ENCODE data around the gene UTP25.

UTP25 gene

GRCh38 chr1:209889077-209889418, 61.3 kb downstream of the UTP25 start:
- Histone ChIP-seq H2BK15ac (ENCODE audit: low read depth, poor library complexity, severe bottlenecking) (no peak overlapping the region), H3K4ac (ENCODE audit: low read depth in 1 of 2, low read length in 2 of 2) (no peak overlapping the region), H3K27me3 (ENCODE audit: control insufficient read depth in 1 of 2, insufficient read depth in 1 of 2, low read length in 2 of 2) (peaks cover 0 to 11% of the 10 kb centered on the region in 2 experiments), H3K9ac (ENCODE audit: low read length) (no peak overlapping the region), H3K36me3 (ENCODE audit: control insufficient read depth in 1 of 2, insufficient read depth in 2 of 2, low read depth in 1 of 2, low read length in 2 of 2) (no peaks in the 10 kb centered on the region), H3K27ac (ENCODE audit: low read length, poor library complexity, severe bottlenecking) (no peak overlapping the region), H3K18ac (ENCODE audit: low read depth in 1 of 2, low read length in 2 of 2) (no peak overlapping the region), H3K4me3 (ENCODE audit: insufficient read depth in 1 of 2, low read depth in 1 of 2, low read length in 2 of 2) (no peak overlapping the region), H3K14ac (ENCODE audit: low read length in 2 of 2) (no peak overlapping the region), H3K23ac (ENCODE audit: low read length in 2 of 2) (no peak overlapping the region), H2AK5ac (ENCODE audit: low read length, severe bottlenecking) (no peak overlapping the region), H3K4me1 (ENCODE audit: control insufficient read depth, insufficient read depth, low read depth, low read length) (peaks cover 5% of the 10 kb centered on the region), H2BK5ac (ENCODE audit: low read depth, low read length, poor library complexity, severe bottlenecking) (no peak overlapping the region), H2AFZ (ENCODE audit: low read depth, low read length) (no peak overlapping the region), H3K79me1 (replicated peaks; ENCODE audit: low read length, poor library complexity, severe bottlenecking) (no peaks in the 10 kb centered on the region), H3K4me2 (ENCODE audit: low read length, poor library complexity, severe bottlenecking) (no peak overlapping the region), H4K8ac (ENCODE audit: low read length) (no peak overlapping the region), H4K91ac (ENCODE audit: low read length) (no peak overlapping the region), H3K9me3 (ENCODE audit: control insufficient read depth, low read length) (no peaks in the 10 kb centered on the region), H2BK120ac (ENCODE audit: low read depth, low read length) (no peak overlapping the region), H2BK12ac (ENCODE audit: low read length in 2 of 2) (no peak overlapping the region)
- 99% methylated on average over 28 of the region's 35 CpGs for WGBS
- DNase-seq = no peak

GRCh38 chr1:209890641-209891330, 63.0 kb downstream of the UTP25 start:
- no peak for DNase-seq
- no peak overlapping the region for H3K18ac ChIP-seq (ENCODE audit: low read depth in 1 of 2, low read length in 2 of 2)
- H3K36me3 ChIP-seq (ENCODE audit: control insufficient read depth in 1 of 2, insufficient read depth in 2 of 2, low read depth in 1 of 2, low read length in 2 of 2) = no peaks in the 10 kb centered on the region
- H2BK5ac ChIP-seq (ENCODE audit: low read depth, low read length, poor library complexity, severe bottlenecking) = no peak overlapping the region
- H3K4me2 ChIP-seq (ENCODE audit: low read length, poor library complexity, severe bottlenecking) = no peak overlapping the region
- H3K4ac ChIP-seq (ENCODE audit: low read depth in 1 of 2, low read length in 2 of 2) = no peak overlapping the region
- no peaks in the 10 kb centered on the region for H3K9me3 ChIP-seq (ENCODE audit: control insufficient read depth, low read length)
- peaks cover 0 to 11% of the 10 kb centered on the region in 2 experiments for H3K27me3 ChIP-seq (ENCODE audit: control insufficient read depth in 1 of 2, insufficient read depth in 1 of 2, low read length in 2 of 2)
- H2AFZ ChIP-seq (ENCODE audit: low read depth, low read length) = no peak overlapping the region
- WGBS = 86% methylated on average over 1 of the region's 3 CpGs
- H3K79me1 ChIP-seq (replicated peaks; ENCODE audit: low read length, poor library complexity, severe bottlenecking) = no peaks in the 10 kb centered on the region
- H2BK120ac ChIP-seq (ENCODE audit: low read depth, low read length) = no peak overlapping the region
- no peak overlapping the region for H2AK5ac ChIP-seq (ENCODE audit: low read length, severe bottlenecking)
- H3K9ac ChIP-seq (ENCODE audit: low read length) = peak overlapping the region; percentile 46
- no peak overlapping the region for H3K4me3 ChIP-seq (ENCODE audit: insufficient read depth in 1 of 2, low read depth in 1 of 2, low read length in 2 of 2)
- no peak overlapping the region for H4K8ac ChIP-seq (ENCODE audit: low read length)
- H2BK12ac ChIP-seq (ENCODE audit: low read length in 2 of 2) = no peak overlapping the region
- H3K14ac ChIP-seq (ENCODE audit: low read length in 2 of 2) = no peak overlapping the region
- H2BK15ac ChIP-seq (ENCODE audit: low read depth, poor library complexity, severe bottlenecking) = no peak overlapping the region
- H3K27ac ChIP-seq (ENCODE audit: low read length, poor library complexity, severe bottlenecking) = no peak overlapping the region
- no peak overlapping the region for H4K91ac ChIP-seq (ENCODE audit: low read length)
- H3K23ac ChIP-seq (ENCODE audit: low read length in 2 of 2) = no peak overlapping the region
- H3K4me1 ChIP-seq (ENCODE audit: control insufficient read depth, insufficient read depth, low read depth, low read length) = peaks cover 9% of the 10 kb centered on the region

- Histone ChIP-seq H2BK15ac (ENCODE audit: low read depth, poor library complexity, severe bottlenecking) (no peak overlapping the region), H3K4me3 (ENCODE audit: insufficient read depth in 1 of 2, low read depth in 1 of 2, low read length in 2 of 2) (no peak overlapping the region), H2BK5ac (ENCODE audit: low read depth, low read length, poor library complexity, severe bottlenecking) (no peak overlapping the region), H4K8ac (ENCODE audit: low read length) (no peak overlapping the region), H3K18ac (ENCODE audit: low read depth in 1 of 2, low read length in 2 of 2) (no peak overlapping the region), H2AK5ac (ENCODE audit: low read length, severe bottlenecking) (peak overlapping the region; percentile 70), H3K79me1 (replicated peaks; ENCODE audit: low read length, poor library complexity, severe bottlenecking) (no peaks in the 10 kb centered on the region), H2AFZ (ENCODE audit: low read depth, low read length) (no peak overlapping the region), H4K91ac (ENCODE audit: low read length) (no peak overlapping the region), H3K27ac (ENCODE audit: low read length, poor library complexity, severe bottlenecking) (no peak overlapping the region), H3K4ac (ENCODE audit: low read depth in 1 of 2, low read length in 2 of 2) (no peak overlapping the region), H3K4me1 (ENCODE audit: control insufficient read depth, insufficient read depth, low read depth, low read length) (peaks cover 6% of the 10 kb centered on the region), H3K4me2 (ENCODE audit: low read length, poor library complexity, severe bottlenecking) (no peak overlapping the region), H3K27me3 (ENCODE audit: control insufficient read depth in 1 of 2, insufficient read depth in 1 of 2, low read length in 2 of 2) (no peaks in the 10 kb centered on the region), H2BK120ac (ENCODE audit: low read depth, low read length) (no peak overlapping the region), H3K23ac (ENCODE audit: low read length in 2 of 2) (no peak overlapping the region), H2BK12ac (ENCODE audit: low read length in 2 of 2) (no peak overlapping the region), H3K14ac (ENCODE audit: low read length in 2 of 2) (no peak overlapping the region), H3K9me3 (ENCODE audit: control insufficient read depth, low read length) (no peaks in the 10 kb centered on the region), H3K9ac (ENCODE audit: low read length) (no peak overlapping the region), H3K36me3 (ENCODE audit: control insufficient read depth in 1 of 2, insufficient read depth in 2 of 2, low read depth in 1 of 2, low read length in 2 of 2) (no peaks in the 10 kb centered on the region)
- 89% methylated on average over 6 of the region's 6 CpGs for WGBS
- no peak for DNase-seq
These were observed 66.0 kb downstream of the UTP25 start for GRCh38 chr1:209893751-209894150.

- Histone ChIP-seq H3K4me3 (ENCODE audit: insufficient read depth in 1 of 2, low read depth in 1 of 2, low read length in 2 of 2) (no peak overlapping the region), H2AFZ (ENCODE audit: low read depth, low read length) (no peak overlapping the region), H3K4me2 (ENCODE audit: low read length, poor library complexity, severe bottlenecking) (no peak overlapping the region), H2BK12ac (ENCODE audit: low read length in 2 of 2) (no peak overlapping the region), H3K36me3 (ENCODE audit: control insufficient read depth in 1 of 2, insufficient read depth in 2 of 2, low read depth in 1 of 2, low read length in 2 of 2) (no peaks in the 10 kb centered on the region), H3K9me3 (ENCODE audit: control insufficient read depth, low read length) (no peaks in the 10 kb centered on the region), H3K27ac (ENCODE audit: low read length, poor library complexity, severe bottlenecking) (peak overlapping the region; percentile 81), H3K23ac (ENCODE audit: low read length in 2 of 2) (no peak overlapping the region), H2AK5ac (ENCODE audit: low read length, severe bottlenecking) (no peak overlapping the region), H3K14ac (ENCODE audit: low read length in 2 of 2) (no peak overlapping the region), H3K79me1 (replicated peaks; ENCODE audit: low read length, poor library complexity, severe bottlenecking) (no peaks in the 10 kb centered on the region), H4K91ac (ENCODE audit: low read length) (no peak overlapping the region), H3K4me1 (ENCODE audit: control insufficient read depth, insufficient read depth, low read depth, low read length) (peaks cover 10% of the 10 kb centered on the region), H3K18ac (ENCODE audit: low read depth in 1 of 2, low read length in 2 of 2) (no peak overlapping the region), H2BK5ac (ENCODE audit: low read depth, low read length, poor library complexity, severe bottlenecking) (no peak overlapping the region), H2BK120ac (ENCODE audit: low read depth, low read length) (no peak overlapping the region), H3K4ac (ENCODE audit: low read depth in 1 of 2, low read length in 2 of 2) (no peak overlapping the region), H4K8ac (ENCODE audit: low read length) (no peak overlapping the region), H3K27me3 (ENCODE audit: control insufficient read depth in 1 of 2, insufficient read depth in 1 of 2, low read length in 2 of 2) (no peaks in the 10 kb centered on the region), H2BK15ac (ENCODE audit: low read depth, poor library complexity, severe bottlenecking) (no peak overlapping the region), H3K9ac (ENCODE audit: low read length) (peak overlapping the region; percentile 23)
- DNase-seq = peak; percentile 26
- WGBS = 66% methylated on average over 2 of the region's 4 CpGs
These were observed 67.9 kb downstream of the UTP25 start for GRCh38 chr1:209895709-209896108.
